SK-N-SH (cell line): Measurements from ENCODE around the gene NRBP1. TPM values are rescaled to one million over a fixed set of nuclear protein-coding genes. Genes with fewer than 3 reads are reported as not detected.

Experiments
- CTCF ChIA-PET: fragments of 300-600, 350-600 bp; formaldehyde crosslinking; extraction: SDS; loops from one replicate; lab custom pipeline; 2021; lab: Yijun Ruan, JAX
- POLR2A ChIA-PET: fragments of 350-600 bp; sonication (Branson Sonifier 250); formaldehyde crosslinking; extraction: SDS; loops from one replicate; lab custom pipeline; 2020; ENCODE audit warnings: antibody characterized with exemption, inconsistent platforms; lab: Yijun Ruan, JAX
- DNase-seq: peaks from one replicate; pipeline ENCODE4 v3.0.0; 2012
- H2AFZ ChIP-seq: fragments of 200-600 bp; sonication (generic); 2 replicates; pipeline ENCODE4 v1.8.1; 2016; ENCODE audit warnings: antibody characterized with exemption, mild to moderate bottlenecking, low read depth
- H3F3A ChIP-seq: fragments of 200-600 bp; sonication (generic); replicated peaks from 2 replicates; pipeline ENCODE3; 2016; ENCODE audit warnings: antibody characterized with exemption, mild to moderate bottlenecking; ENCODE audit not compliant: insufficient read depth
- H3K27ac ChIP-seq, 2 experiments: fragments of 200-500 bp in 1 of 2; fragments of 200-600 bp in 1 of 2; sonication (Bioruptor generic) in 1 of 2; sonication (generic), shearing (Covaris generic) in 1 of 2; 2 replicates each; pipeline versions ENCODE4 v1.5.1 to v1.6.1; 2014 to 2016; ENCODE audit warnings: low read depth in 2 of 2, inconsistent platforms in 1 of 2, low read length in 1 of 2, mild to moderate bottlenecking in 1 of 2, mixed read lengths in 1 of 2
- H3K27me3 ChIP-seq: fragments of 200-600 bp; sonication (generic), shearing (Covaris generic); 2 replicates; pipeline ENCODE4 v1.6.1; 2016; ENCODE audit warnings: mixed run types; ENCODE audit not compliant: insufficient read depth
- H3K36me3 ChIP-seq, 2 experiments: fragments of 200-500 bp in 1 of 2; fragments of 200-600 bp in 1 of 2; sonication (Bioruptor generic) in 1 of 2; sonication (generic) in 1 of 2; replicated peaks in 1 of 2; 2 replicates each; pipeline versions ENCODE3 to v1.5.1; 2014 to 2016; ENCODE audit warnings: low read length in 1 of 2, mild to moderate bottlenecking in 1 of 2; ENCODE audit not compliant: insufficient read depth in 2 of 2, control insufficient read depth in 1 of 2
- H3K4me1 ChIP-seq, 2 experiments: fragments of 200-500 bp in 1 of 2; fragments of 200-600 bp in 1 of 2; sonication (Bioruptor generic) in 1 of 2; sonication (generic), shearing (Covaris generic) in 1 of 2; 2 replicates each; pipeline versions ENCODE4 v1.5.1 to v1.6.1; 2014 to 2016; ENCODE audit warnings: low read depth in 1 of 2, low read length in 1 of 2, mixed run types in 1 of 2; ENCODE audit not compliant: insufficient read depth in 2 of 2, control insufficient read depth in 1 of 2
- H3K4me2 ChIP-seq: fragments of 200-600 bp; sonication (generic), shearing (Covaris generic); 2 replicates; pipeline ENCODE4 v1.6.1; 2017; ENCODE audit warnings: mixed run types
- H3K4me3 ChIP-seq, 2 experiments: fragments of 200-500 bp in 1 of 2; fragments of 200-600 bp in 1 of 2; sonication (Bioruptor generic) in 1 of 2; sonication (generic), shearing (Covaris generic) in 1 of 2; 2 replicates each; pipeline versions ENCODE4 v1.5.1 to v1.8.1; 2014 to 2016; ENCODE audit warnings: low read depth in 2 of 2, inconsistent platforms in 1 of 2, low read length in 1 of 2, mild to moderate bottlenecking in 1 of 2, mixed read lengths in 1 of 2, moderate library complexity in 1 of 2
- H3K79me2 ChIP-seq: fragments of 200-600 bp; sonication (generic); 2 replicates; pipeline ENCODE4 v1.8.1; 2017; ENCODE audit warnings: mild to moderate bottlenecking; ENCODE audit not compliant: insufficient read depth
- H3K9ac ChIP-seq: fragments of 200-600 bp; sonication (generic); 2 replicates; pipeline ENCODE4 v1.6.1; 2017; ENCODE audit warnings: mixed run types
- H3K9me2 ChIP-seq: fragments of 200-600 bp; sonication (generic); 2 replicates; pipeline ENCODE4 v1.6.1; 2017; ENCODE audit warnings: mixed run types
- H3K9me3 ChIP-seq: fragments of 200-600 bp; sonication (generic); 2 replicates; pipeline ENCODE4 v1.6.1; 2017; ENCODE audit warnings: mixed run types, mild to moderate bottlenecking, moderate library complexity
- H4K20me1 ChIP-seq: fragments of 200-600 bp; sonication (generic); 2 replicates; pipeline ENCODE4 v1.6.1; 2017; ENCODE audit warnings: mild to moderate bottlenecking, mixed run types; ENCODE audit not compliant: insufficient read depth
- EP300 ChIP-seq, 2 experiments: IDR thresholded peaks; 2 replicates each; pipeline versions ENCODE4 v1.4.0 to v1.6.1; 2012; ENCODE audit warnings: borderline replicate concordance in 1 of 2, low read depth in 1 of 2, low read length in 1 of 2
- NRF1 ChIP-seq: IDR thresholded peaks from 2 replicates; pipeline ENCODE4 v1.6.1; 2012; ENCODE audit warnings: low read depth, mild to moderate bottlenecking, low read length
- RAD21 ChIP-seq: IDR thresholded peaks from 2 replicates; pipeline ENCODE4 v1.6.1; 2012; ENCODE audit warnings: mild to moderate bottlenecking, low read length
- RXRA ChIP-seq: IDR thresholded peaks from 2 replicates; pipeline ENCODE4 v1.4.0; 2012; ENCODE audit warnings: low read depth, mild to moderate bottlenecking, borderline replicate concordance
- TAF1 ChIP-seq: IDR thresholded peaks from 2 replicates; pipeline ENCODE4 v1.6.1; 2012; ENCODE audit warnings: low read depth, mild to moderate bottlenecking, low read length, moderate library complexity, borderline replicate concordance
- TCF12 ChIP-seq: IDR thresholded peaks from 2 replicates; pipeline ENCODE4 v1.4.0; 2012
- WGBS: methylation state at CpG from one replicate; pipeline ENCODE4 v1.1.6; 2017; ENCODE audit warnings: low lambda C conversion rate; 5-methylcytosine and 5-hydroxymethylcytosine counted together
- polyA plus RNA-seq, 3 experiments: library from polyadenylated mRNA; depleted of rRNA; stranded (reverse); fragments of >200 nt; gene quantifications; 2 replicates each; pipeline ENCODE4 v1.2.3, GENCODE V29; 2012
- TF ChIP-seq, protein P1 (sequence below): fragments of 200-600 bp; sonication (generic); IDR thresholded peaks from 2 replicates; pipeline ENCODE4 v1.6.1; 2017; ENCODE audit warnings: antibody characterized with exemption, mild to moderate bottlenecking, moderate library complexity
- TF ChIP-seq, protein P2 (sequence below): IDR thresholded peaks from 2 replicates; pipeline ENCODE4; 2012
- TF ChIP-seq, protein P3 (sequence below): fragments of 150-350 bp; IDR thresholded peaks from 2 replicates; pipeline ENCODE4 v1.6.1; 2016; ENCODE audit warnings: mild to moderate bottlenecking, low read depth, low read length
- TF ChIP-seq, protein P4 (sequence below): IDR thresholded peaks from 2 replicates; pipeline ENCODE4 v1.4.0; 2012; ENCODE audit warnings: low read depth, borderline replicate concordance

NRBP1 gene
- polyA plus RNA-seq, 1 of the 3 experiments (the other 2 are of a cell fraction): 182 TPM

DNA sequence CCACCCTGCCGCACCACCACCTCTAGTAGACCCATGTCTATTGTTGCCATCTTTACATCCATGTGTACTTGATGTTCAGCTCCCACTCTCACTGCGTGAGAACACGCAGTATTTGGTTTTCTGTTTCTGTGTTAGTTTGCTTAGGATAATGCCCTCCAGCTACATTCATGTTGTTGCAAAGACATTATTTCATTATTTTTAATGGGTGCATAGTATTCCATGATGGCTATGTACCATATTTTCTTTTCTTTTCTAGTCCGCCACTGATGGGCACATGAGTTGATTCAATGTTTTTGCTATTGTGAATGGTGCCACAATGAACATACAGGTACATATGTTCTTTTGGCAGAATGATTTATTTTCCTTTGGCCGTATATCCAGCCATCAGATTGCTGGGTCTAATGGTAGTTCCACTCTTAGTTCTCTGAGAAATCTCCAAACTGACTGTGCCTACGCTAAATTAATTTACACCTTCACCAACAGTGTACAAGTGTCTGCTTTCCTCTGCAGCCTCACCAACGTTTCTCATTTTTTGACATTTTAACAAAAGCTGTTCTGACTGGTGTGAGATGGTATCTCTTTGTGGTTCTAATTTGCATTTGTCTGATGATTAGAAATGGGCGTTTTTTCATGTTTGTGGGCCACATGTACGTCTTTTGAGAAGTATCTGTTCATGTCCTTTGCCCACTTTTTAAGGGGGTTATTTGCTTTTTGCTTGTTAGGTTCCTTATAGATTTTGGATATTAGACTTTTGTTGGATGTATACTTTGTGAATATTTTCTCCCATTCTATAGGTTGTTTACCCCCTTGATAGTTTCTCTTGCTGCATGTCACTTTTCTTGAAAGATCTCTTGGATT is 37.4 kb upstream of the NRBP1 start:
- WGBS: 89% methylated on average over 9 of the region's 9 CpGs
- ChIA-PET CTCF (interaction anchor here (0.6 kb wide), 1 partner anchor 292 kb away, joined by 3 read pairs; no protein-coding TSS in a partner anchor), POLR2A (no interaction called here)

More for the DNA sequence above, 37.4 kb upstream of the NRBP1 start:
- Histone ChIP-seq H3K36me3 (peaks cover 8 to 22% of the 10 kb centered on the region in 2 experiments), H4K20me1 (peaks cover 53% of the 10 kb centered on the region), H3K27me3 (no peaks in the 10 kb centered on the region), H2AFZ (no peak overlapping the region), H3K79me2 (peaks cover 99% of the 10 kb centered on the region), H3K4me2 (no peak overlapping the region), H3F3A (peaks cover 17% of the 10 kb centered on the region), H3K27ac (no peak overlapping the region), H3K4me3 (no peak overlapping the region), H3K9me3 (no peaks in the 10 kb centered on the region), H3K9me2 (no peaks in the 10 kb centered on the region), H3K4me1 (no peaks in the 10 kb centered on the region), H3K9ac (no peak overlapping the region)
- TF ChIP-seq TCF12 (no peak), EP300 (IDR thresholded peaks at IDR 0.05; ENCODE audit: borderline replicate concordance in 1 of 2, low read depth in 1 of 2, low read length in 1 of 2) (no peak), RXRA (no peak), RAD21 (no peak), NRF1 (no peak), TAF1 (no peak)
- TF ChIP-seq, protein P1, sequence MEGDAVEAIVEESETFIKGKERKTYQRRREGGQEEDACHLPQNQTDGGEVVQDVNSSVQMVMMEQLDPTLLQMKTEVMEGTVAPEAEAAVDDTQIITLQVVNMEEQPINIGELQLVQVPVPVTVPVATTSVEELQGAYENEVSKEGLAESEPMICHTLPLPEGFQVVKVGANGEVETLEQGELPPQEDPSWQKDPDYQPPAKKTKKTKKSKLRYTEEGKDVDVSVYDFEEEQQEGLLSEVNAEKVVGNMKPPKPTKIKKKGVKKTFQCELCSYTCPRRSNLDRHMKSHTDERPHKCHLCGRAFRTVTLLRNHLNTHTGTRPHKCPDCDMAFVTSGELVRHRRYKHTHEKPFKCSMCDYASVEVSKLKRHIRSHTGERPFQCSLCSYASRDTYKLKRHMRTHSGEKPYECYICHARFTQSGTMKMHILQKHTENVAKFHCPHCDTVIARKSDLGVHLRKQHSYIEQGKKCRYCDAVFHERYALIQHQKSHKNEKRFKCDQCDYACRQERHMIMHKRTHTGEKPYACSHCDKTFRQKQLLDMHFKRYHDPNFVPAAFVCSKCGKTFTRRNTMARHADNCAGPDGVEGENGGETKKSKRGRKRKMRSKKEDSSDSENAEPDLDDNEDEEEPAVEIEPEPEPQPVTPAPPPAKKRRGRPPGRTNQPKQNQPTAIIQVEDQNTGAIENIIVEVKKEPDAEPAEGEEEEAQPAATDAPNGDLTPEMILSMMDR: no peak
- TF ChIP-seq, protein P2, sequence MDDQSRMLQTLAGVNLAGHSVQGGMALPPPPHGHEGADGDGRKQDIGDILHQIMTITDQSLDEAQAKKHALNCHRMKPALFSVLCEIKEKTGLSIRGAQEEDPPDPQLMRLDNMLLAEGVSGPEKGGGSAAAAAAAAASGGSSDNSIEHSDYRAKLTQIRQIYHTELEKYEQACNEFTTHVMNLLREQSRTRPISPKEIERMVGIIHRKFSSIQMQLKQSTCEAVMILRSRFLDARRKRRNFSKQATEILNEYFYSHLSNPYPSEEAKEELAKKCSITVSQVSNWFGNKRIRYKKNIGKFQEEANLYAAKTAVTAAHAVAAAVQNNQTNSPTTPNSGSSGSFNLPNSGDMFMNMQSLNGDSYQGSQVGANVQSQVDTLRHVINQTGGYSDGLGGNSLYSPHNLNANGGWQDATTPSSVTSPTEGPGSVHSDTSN: no peak
- TF ChIP-seq, protein P3, sequence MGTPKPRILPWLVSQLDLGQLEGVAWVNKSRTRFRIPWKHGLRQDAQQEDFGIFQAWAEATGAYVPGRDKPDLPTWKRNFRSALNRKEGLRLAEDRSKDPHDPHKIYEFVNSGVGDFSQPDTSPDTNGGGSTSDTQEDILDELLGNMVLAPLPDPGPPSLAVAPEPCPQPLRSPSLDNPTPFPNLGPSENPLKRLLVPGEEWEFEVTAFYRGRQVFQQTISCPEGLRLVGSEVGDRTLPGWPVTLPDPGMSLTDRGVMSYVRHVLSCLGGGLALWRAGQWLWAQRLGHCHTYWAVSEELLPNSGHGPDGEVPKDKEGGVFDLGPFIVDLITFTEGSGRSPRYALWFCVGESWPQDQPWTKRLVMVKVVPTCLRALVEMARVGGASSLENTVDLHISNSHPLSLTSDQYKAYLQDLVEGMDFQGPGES: no peak
- TF ChIP-seq, protein P4, sequence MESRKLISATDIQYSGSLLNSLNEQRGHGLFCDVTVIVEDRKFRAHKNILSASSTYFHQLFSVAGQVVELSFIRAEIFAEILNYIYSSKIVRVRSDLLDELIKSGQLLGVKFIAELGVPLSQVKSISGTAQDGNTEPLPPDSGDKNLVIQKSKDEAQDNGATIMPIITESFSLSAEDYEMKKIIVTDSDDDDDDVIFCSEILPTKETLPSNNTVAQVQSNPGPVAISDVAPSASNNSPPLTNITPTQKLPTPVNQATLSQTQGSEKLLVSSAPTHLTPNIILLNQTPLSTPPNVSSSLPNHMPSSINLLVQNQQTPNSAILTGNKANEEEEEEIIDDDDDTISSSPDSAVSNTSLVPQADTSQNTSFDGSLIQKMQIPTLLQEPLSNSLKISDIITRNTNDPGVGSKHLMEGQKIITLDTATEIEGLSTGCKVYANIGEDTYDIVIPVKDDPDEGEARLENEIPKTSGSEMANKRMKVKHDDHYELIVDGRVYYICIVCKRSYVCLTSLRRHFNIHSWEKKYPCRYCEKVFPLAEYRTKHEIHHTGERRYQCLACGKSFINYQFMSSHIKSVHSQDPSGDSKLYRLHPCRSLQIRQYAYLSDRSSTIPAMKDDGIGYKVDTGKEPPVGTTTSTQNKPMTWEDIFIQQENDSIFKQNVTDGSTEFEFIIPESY: no peak
- DNase-seq: no peak
